Spinal cord (tissue), 10 donors: Measurements from ENCODE around the gene PRDX2. TPM values are rescaled to one million over a fixed set of nuclear protein-coding genes. Genes with fewer than 3 reads are reported as not detected.
"Not testable (repeated sequence)": the region's sequence is repeated elsewhere in the genome, so short reads cannot be mapped to it uniquely, and the experiment has no call there.

Source experiments
- DNase-seq, 6 donors: peaks; one replicate each; pipeline versions ENCODE4 v3.0.0 to v3.0.0-alpha.2; 2013 to 2015; ENCODE audit warnings: low spot score in 6 of 6, low read depth in 4 of 6
- H3K27ac ChIP-seq: one replicate; pipeline ENCODE4 v1.5.1; 2013; ENCODE audit warnings: low read depth, low read length, control low read depth
- H3K27me3 ChIP-seq: one replicate; pipeline ENCODE4 v1.6.1; 2013; ENCODE audit warnings: low read length; ENCODE audit not compliant: control insufficient read depth, insufficient read depth
- H3K36me3 ChIP-seq: one replicate; pipeline ENCODE4 v1.6.1; 2013; ENCODE audit warnings: low read length; ENCODE audit not compliant: control insufficient read depth, insufficient read depth
- H3K4me1 ChIP-seq: one replicate; pipeline ENCODE4 v1.6.1; 2013; ENCODE audit warnings: low read length; ENCODE audit not compliant: control insufficient read depth, insufficient read depth
- H3K4me3 ChIP-seq: one replicate; pipeline ENCODE4 v1.5.1; 2013; ENCODE audit warnings: low read depth, low read length, control low read depth
- H3K9me3 ChIP-seq: one replicate; pipeline ENCODE4 v1.6.1; 2013; ENCODE audit warnings: low read length; ENCODE audit not compliant: control insufficient read depth, insufficient read depth
- WGBS: methylation state at CpG from one replicate; pipeline ENCODE4 v1.1.5; 2013; ENCODE audit warnings: missing lambda C conversion rate; ENCODE audit not compliant: insufficient coverage; 5-methylcytosine and 5-hydroxymethylcytosine counted together
- polyA plus RNA-seq, 2 donors: library from polyadenylated mRNA; unstranded; fragments of 120-200 nt; gene quantifications; one replicate each; pipeline ENCODE4 v1.2.1, GENCODE V29; 2013; ENCODE audit not compliant: insufficient read length in 2 of 2
- total RNA-seq, 2 donors: library from RNA; depleted of rRNA in 1 of 2; stranded (reverse); fragments of 120-200 nt in 1 of 2; fragments of >200 nt in 1 of 2; gene quantifications; one replicate each; pipeline versions ENCODE4 v1.2.3 to v1.2.4, GENCODE V29; 2013 to 2014
- donor health status: healthy.

PRDX2 gene
- total and polyA plus RNA-seq, 4 donors, result 280 to 476 (median 439) TPM

- Histone ChIP-seq H3K4me3 (no peak overlapping the region), H3K27me3 (peaks cover 68% of the 10 kb centered on the region), H3K27ac (no peak overlapping the region), H3K9me3 (no peaks in the 10 kb centered on the region), H3K36me3 (no peaks in the 10 kb centered on the region), H3K4me1 (peaks cover 45% of the 10 kb centered on the region)
- DNase-seq, result no peak
- 0% methylated on average over 1 of the region's 5 CpGs for WGBS
Observed at GRCh38 chr19:12833418-12833737, 31.8 kb upstream of the PRDX2 start.

GRCh38 chr19:12828494-12828893 is 26.9 kb upstream of the PRDX2 start:
- 8% methylated on average over 23 of the region's 23 CpGs for WGBS
- Histone ChIP-seq H3K4me3 (no peak overlapping the region), H3K27ac (no peak overlapping the region), H3K9me3 (no peaks in the 10 kb centered on the region), H3K27me3 (peaks cover 50% of the 10 kb centered on the region), H3K36me3 (no peaks in the 10 kb centered on the region), H3K4me1 (peaks cover 24% of the 10 kb centered on the region)
- DNase-seq, result peak in 2 of 6 donors; percentile 47 to 69

- Histone ChIP-seq H3K4me3 (no peak overlapping the region), H3K4me1 (peaks cover 12% of the 10 kb centered on the region), H3K27me3 (peaks cover 29% of the 10 kb centered on the region), H3K36me3 (no peaks in the 10 kb centered on the region), H3K27ac (no peak overlapping the region), H3K9me3 (no peaks in the 10 kb centered on the region)
- DNase-seq, result no peak
- WGBS, result 1% methylated on average over 40 of the region's 46 CpGs
Observed at GRCh38 chr19:12825254-12826131, 23.9 kb upstream of the PRDX2 start.

- Histone ChIP-seq H3K9me3 (no peaks in the 10 kb centered on the region), H3K4me1 (peaks cover 7% of the 10 kb centered on the region), H3K27me3 (peaks cover 15% of the 10 kb centered on the region), H3K4me3 (no peak overlapping the region), H3K36me3 (peaks cover under 1% of the 10 kb centered on the region), H3K27ac (no peak overlapping the region)
- WGBS, result 86% methylated on average over 1 of the region's 2 CpGs
- no peak for DNase-seq
Observed at GRCh38 chr19:12821761-12822160, 20.2 kb upstream of the PRDX2 start.

- not testable (repeated sequence) for H3K4me1 ChIP-seq, H3K27ac ChIP-seq, H3K9me3 ChIP-seq, H3K27me3 ChIP-seq, H3K4me3 ChIP-seq, DNase-seq
- WGBS, result 97% methylated on average over 6 of the region's 11 CpGs
- peaks cover 29% of the 10 kb centered on the region for H3K36me3 ChIP-seq
Observed at GRCh38 chr19:12817810-12818209, 16.2 kb upstream of the PRDX2 start.

DNA sequence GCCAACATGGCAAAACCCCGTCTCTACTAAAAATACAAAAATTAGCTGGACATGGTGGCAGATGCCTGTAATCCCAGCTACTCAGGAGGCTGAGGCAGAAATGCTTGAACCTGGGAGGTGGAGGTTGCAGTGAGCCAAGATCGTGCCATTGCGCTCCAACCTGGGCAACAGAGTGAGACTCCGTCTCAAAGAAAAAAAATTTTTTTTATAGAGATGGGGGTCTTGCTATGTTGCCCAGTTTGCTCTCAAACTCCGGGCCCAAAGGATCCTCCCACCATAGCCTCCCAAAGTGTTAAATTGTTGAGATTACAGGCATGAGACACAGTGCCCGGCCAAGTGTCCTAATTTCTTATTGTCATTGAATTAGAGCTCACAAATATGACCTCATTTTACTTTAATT is 15.6 kb upstream of the PRDX2 start:
- not testable (repeated sequence) for DNase-seq, H3K27ac ChIP-seq, H3K9me3 ChIP-seq, H3K4me1 ChIP-seq, H3K4me3 ChIP-seq, H3K27me3 ChIP-seq
- H3K36me3 ChIP-seq, result peaks cover 35% of the 10 kb centered on the region
- 100% methylated on average over 1 of the region's 6 CpGs for WGBS

GRCh38 chr19:12815088-12815487 is 13.5 kb upstream of the PRDX2 start:
- H3K4me3 ChIP-seq, result no peak overlapping the region
- H3K36me3 ChIP-seq, result peaks cover 49% of the 10 kb centered on the region
- WGBS, result 98% methylated on average over 6 of the region's 7 CpGs
- DNase-seq, result no peak
- H3K4me1 ChIP-seq, result no peaks in the 10 kb centered on the region
- H3K27ac ChIP-seq, result no peak overlapping the region
- no peaks in the 10 kb centered on the region for H3K27me3 ChIP-seq
- no peaks in the 10 kb centered on the region for H3K9me3 ChIP-seq

- Histone ChIP-seq H3K4me3 (peak within 1 kb of the TSS; percentile 79), H3K27ac (peak within 1 kb of the TSS; percentile 67)
Observed at GRCh38 chr19:12806242-12807081, 4.9 kb upstream of the PRDX2 start, which contains the start of gene RNASEH2A. TSS of gene RNASEH2A (plus strand) at chr19:12806584. CDS start at chr19:12806674, 90 bp downstream.

GRCh38 chr19:12804051-12804450 is 2.5 kb upstream of the PRDX2 start:
- Histone ChIP-seq H3K4me3 (no peak overlapping the region), H3K27me3 (no peaks in the 10 kb centered on the region), H3K4me1 (peaks cover 50% of the 10 kb centered on the region), H3K27ac (no peak overlapping the region), H3K9me3 (no peaks in the 10 kb centered on the region), H3K36me3 (peaks cover 21% of the 10 kb centered on the region)
- WGBS, result 91% methylated on average over 24 of the region's 26 CpGs
- DNase-seq, result no peak

More at GRCh38 chr19:12806242-12807081, 4.9 kb upstream of the PRDX2 start, which contains the start of gene RNASEH2A:
- H3K27me3 ChIP-seq, result no peaks in the 10 kb centered on the region
- H3K9me3 ChIP-seq, result no peaks in the 10 kb centered on the region
- DNase-seq, result peak in 4 of 6 donors; percentile 80 to 97 (median 91)
- 3% methylated on average over 61 of the region's 66 CpGs for WGBS
- H3K36me3 ChIP-seq, result peaks cover 22% of the 10 kb centered on the region
- H3K4me1 ChIP-seq, result peaks cover 28% of the 10 kb centered on the region
